Measurements from ENCODE around the gene LRRC56. TPM values are rescaled to one million over a fixed set of nuclear protein-coding genes. Genes with fewer than 3 reads are reported as not detected.

The LRRC56 gene
- total RNA-seq, 1 donor from 2014 or later, result 0.82 TPM

DNA sequence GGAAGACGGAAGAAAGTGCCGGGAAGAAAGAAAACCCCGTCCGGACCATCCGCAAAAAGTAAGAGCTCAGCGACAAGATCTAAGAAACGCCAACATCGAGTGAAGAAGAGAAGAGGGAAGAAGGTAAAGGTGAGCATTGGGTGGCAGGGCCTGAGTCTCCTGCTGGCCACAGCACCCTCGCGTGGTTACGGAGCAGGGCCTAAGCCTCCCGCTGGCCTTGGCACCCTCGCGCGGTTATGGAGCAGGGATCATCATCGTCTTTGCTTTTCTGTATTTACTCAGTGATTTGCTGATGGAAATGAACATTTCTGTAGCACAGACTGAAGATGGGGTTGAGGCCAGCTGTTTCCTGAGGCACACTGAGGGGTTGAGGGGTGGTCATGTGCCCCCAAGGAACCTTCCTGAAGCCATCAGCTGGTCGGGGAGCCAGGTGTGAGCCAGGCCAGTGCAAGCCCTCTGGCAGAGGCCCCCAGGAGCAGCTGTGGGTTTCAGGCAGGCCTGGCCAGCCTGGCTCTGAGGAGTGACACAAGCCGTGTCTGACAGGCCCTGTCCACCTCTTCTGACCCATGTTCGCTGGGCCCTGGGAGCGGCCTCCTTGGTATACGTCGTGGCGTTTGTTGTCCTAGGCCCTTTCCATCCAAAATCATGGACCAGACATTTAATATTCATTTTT lies 64.4 kb downstream of the LRRC56 start:
- H3K36me3 Mint-ChIP-seq (ENCODE audit: low read depth, unreplicated experiment), result peaks cover 12% of the 10 kb centered on the region
- Histone ChIP-seq H3K9me3 (ENCODE audit: insufficient read depth, low read depth, low read length) (no peaks in the 10 kb centered on the region), H3K79me2 (ENCODE audit: insufficient read depth, low read length) (peaks cover 20% of the 10 kb centered on the region), H4K20me1 (ENCODE audit: insufficient read depth, low read length) (peaks cover 58% of the 10 kb centered on the region), H3K4me2 (ENCODE audit: low read length) (no peak overlapping the region), H2AFZ (ENCODE audit: low read depth, low read length) (no peak overlapping the region), H3K9ac (ENCODE audit: low read length) (no peak overlapping the region), H3K27ac (ENCODE audit: low read depth, low read length) (no peak overlapping the region), H3K27me3 (ENCODE audit: insufficient read depth, low read length) (no peaks in the 10 kb centered on the region), H3K4me3 (ENCODE audit: insufficient read depth, low read depth, low read length) (no peak overlapping the region), H3K36me3 (ENCODE audit: insufficient read depth, low read length) (peaks cover 43% of the 10 kb centered on the region), H3K4me1 (ENCODE audit: insufficient read depth, low read length) (peaks cover 4% of the 10 kb centered on the region)
- no peak overlapping the region for H3K4me3 Mint-ChIP-seq (ENCODE audit: unreplicated experiment)
- H3K9me3 Mint-ChIP-seq (ENCODE audit: unreplicated experiment), result no peaks in the 10 kb centered on the region
- H3K27ac Mint-ChIP-seq (ENCODE audit: unreplicated experiment), result no peak overlapping the region
- no peak for DNase-seq (ENCODE audit: low read depth)
- FAIRE-seq, result no peak
- no peaks in the 10 kb centered on the region for H3K27me3 Mint-ChIP-seq (ENCODE audit: low read depth, unreplicated experiment)
- TF ChIP-seq CTCF (IDR thresholded peaks at IDR 0.05; ENCODE audit: insufficient read depth, low read depth, low read length), result no peak
- TF ChIP-seq EZH2 (IDR thresholded peaks at IDR 0.05; ENCODE audit: insufficient read depth, low read length), result no peak
- H3K4me1 Mint-ChIP-seq (ENCODE audit: low read depth, unreplicated experiment), result no peaks in the 10 kb centered on the region

DNA sequence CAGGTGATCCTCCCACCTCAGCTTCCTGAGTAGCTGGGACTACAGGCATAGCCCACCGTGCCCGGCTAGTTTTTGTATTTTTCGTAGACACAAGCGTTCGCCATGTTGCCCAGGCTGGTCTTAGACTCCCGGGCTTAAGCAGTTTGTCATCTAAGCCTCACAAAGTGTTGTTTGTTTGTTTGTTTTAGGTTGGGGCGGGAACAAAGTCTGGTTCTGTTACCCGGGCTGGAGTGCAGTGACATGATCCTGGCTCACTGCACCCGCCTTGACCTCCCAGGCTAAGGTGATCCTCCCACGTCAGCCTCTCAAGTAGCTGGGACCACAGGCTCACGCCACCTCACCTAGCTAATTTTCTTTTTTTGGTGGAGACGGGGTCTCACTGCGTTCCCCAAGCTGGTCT lies 65.8 kb downstream of the LRRC56 start:
- Mint-ChIP-seq H3K27ac (ENCODE audit: unreplicated experiment) (no peak overlapping the region), H3K27me3 (ENCODE audit: low read depth, unreplicated experiment) (no peaks in the 10 kb centered on the region), H3K9me3 (ENCODE audit: unreplicated experiment) (no peaks in the 10 kb centered on the region), H3K4me1 (ENCODE audit: low read depth, unreplicated experiment) (no peaks in the 10 kb centered on the region), H3K36me3 (ENCODE audit: low read depth, unreplicated experiment) (peaks cover 10% of the 10 kb centered on the region), H3K4me3 (ENCODE audit: unreplicated experiment) (no peak overlapping the region)
- DNase-seq (ENCODE audit: low read depth), result no peak
- H2AFZ ChIP-seq (ENCODE audit: low read depth, low read length), result no peak overlapping the region
- peaks cover 45% of the 10 kb centered on the region for H3K36me3 ChIP-seq (ENCODE audit: insufficient read depth, low read length)
- peaks cover 22% of the 10 kb centered on the region for H3K79me2 ChIP-seq (ENCODE audit: insufficient read depth, low read length)
- TF ChIP-seq CTCF (IDR thresholded peaks at IDR 0.05; ENCODE audit: insufficient read depth, low read depth, low read length) (no peak), EZH2 (IDR thresholded peaks at IDR 0.05; ENCODE audit: insufficient read depth, low read length) (no peak)
- H3K27ac ChIP-seq (ENCODE audit: low read depth, low read length), result no peak overlapping the region
- no peaks in the 10 kb centered on the region for H3K27me3 ChIP-seq (ENCODE audit: insufficient read depth, low read length)
- H3K9ac ChIP-seq (ENCODE audit: low read length), result no peak overlapping the region
- peaks cover 56% of the 10 kb centered on the region for H4K20me1 ChIP-seq (ENCODE audit: insufficient read depth, low read length)
- H3K4me1 ChIP-seq (ENCODE audit: insufficient read depth, low read length), result peaks cover 4% of the 10 kb centered on the region
- H3K9me3 ChIP-seq (ENCODE audit: insufficient read depth, low read depth, low read length), result no peaks in the 10 kb centered on the region
- FAIRE-seq, result no peak
- H3K4me2 ChIP-seq (ENCODE audit: low read length), result no peak overlapping the region
- no peak overlapping the region for H3K4me3 ChIP-seq (ENCODE audit: insufficient read depth, low read depth, low read length)

Small RNA genes lying within 50 kb of the gene (microRNA-seq; reads per million reads assigned to microRNA genes)
- gene MIR210, result 1,187 reads per million, percentile 83 among the genes with 10 or more reads in this experiment

Other genes starting within 250 kb of the LRRC56 start
- gene PGGHG, start 248.4 kb upstream of the LRRC56 start, total RNA-seq, result 22.9 and 25.1 TPM in 2 replicates
- not detected in 2 replicates for gene IFITM5, start 238.0 kb upstream of the LRRC56 start, total RNA-seq
- gene IFITM2, start 229.7 kb upstream of the LRRC56 start, total RNA-seq, result 474 and 575 TPM in 2 replicates
- 526 and 631 TPM in 2 replicates for gene IFITM1, start 223.5 kb upstream of the LRRC56 start, total RNA-seq
- gene IFITM3, start 216.7 kb upstream of the LRRC56 start, total RNA-seq, result 642 and 757 TPM in 2 replicates
- gene B4GALNT4, start 168.0 kb upstream of the LRRC56 start, total RNA-seq, result 64.6 and 68.5 TPM in 2 replicates
- gene PKP3, start 143.3 kb upstream of the LRRC56 start, total RNA-seq, result 1.1 and 2.1 TPM in 2 replicates
- gene SIGIRR, start 122.5 kb upstream of the LRRC56 start, total RNA-seq, result 6.2 and 7.2 TPM in 2 replicates
- 0.82 and 1.9 TPM in 2 replicates for gene ANO9, start 95.5 kb upstream of the LRRC56 start, total RNA-seq
- 40.3 and 47.3 TPM in 2 replicates for gene PTDSS2, start 87.2 kb upstream of the LRRC56 start, total RNA-seq
- gene RNH1, start 30.3 kb upstream of the LRRC56 start, total RNA-seq, result 117 and 130 TPM in 2 replicates
- gene HRAS, start 2.0 kb upstream of the LRRC56 start, total RNA-seq, result 78.5 and 84.2 TPM in 2 replicates
- gene LMNTD2, start 23.2 kb downstream of the LRRC56 start, total RNA-seq, result 2.5 and 2.8 TPM in 2 replicates
- gene RASSF7, start 23.4 kb downstream of the LRRC56 start, total RNA-seq, result 31.1 and 32.3 TPM in 2 replicates
- gene PHRF1, start 38.9 kb downstream of the LRRC56 start, total RNA-seq, result 38.0 and 38.3 TPM in 2 replicates
- 75.4 and 80.6 TPM in 2 replicates for gene IRF7, start 78.4 kb downstream of the LRRC56 start, total RNA-seq
- 0.12 TPM in 1 of 2 replicates, not detected in the other for gene CDHR5, start 87.4 kb downstream of the LRRC56 start, total RNA-seq
- gene SCT, start 89.7 kb downstream of the LRRC56 start, total RNA-seq, result 2.0 and 4.0 TPM in 2 replicates
- gene DRD4, start 99.7 kb downstream of the LRRC56 start, total RNA-seq, result 9.9 and 12.0 TPM in 2 replicates
- gene DEAF1, start 157.7 kb downstream of the LRRC56 start, total RNA-seq, result 44.1 and 48.9 TPM in 2 replicates
- 16.1 and 18.4 TPM in 2 replicates for gene TMEM80, start 158.3 kb downstream of the LRRC56 start, total RNA-seq
- gene EPS8L2, start 168.7 kb downstream of the LRRC56 start, total RNA-seq, result 103 and 129 TPM in 2 replicates
- 150 and 155 TPM in 2 replicates for gene TALDO1, start 209.9 kb downstream of the LRRC56 start, total RNA-seq
- gene GATD1, start 240.0 kb downstream of the LRRC56 start, total RNA-seq, result 51.9 and 60.0 TPM in 2 replicates

All from astrocyte (in vitro differentiated cells and primary cell).